SK-N-MC (cell line): Measurements from ENCODE around the gene EID3.
"Not testable (repeated sequence)": the region's sequence is repeated elsewhere in the genome, so short reads cannot be mapped to it uniquely, and the experiment has no call there.

ENCODE experiments used
- DNase-seq: peaks from one replicate; pipeline ENCODE4 v3.0.0-alpha.2; 2011; ENCODE audit warnings: low read depth, low spot score
- H3K27ac ChIP-seq: fragments of 200-600 bp; sonication (generic); 2 replicates; pipeline ENCODE4 v1.5.1; 2016; ENCODE audit warnings: mixed run types
- H3K36me3 ChIP-seq: fragments of 200-600 bp; sonication (generic); 2 replicates; pipeline ENCODE4 v1.6.1; 2017; ENCODE audit warnings: antibody characterized with exemption, low read length, mixed read lengths; ENCODE audit not compliant: insufficient read depth
- H3K4me3 ChIP-seq: fragments of 200-600 bp; sonication (generic); 2 replicates; pipeline ENCODE4 v1.5.1; 2016
- H3K9ac ChIP-seq: fragments of 200-600 bp; sonication (generic); 2 replicates; pipeline ENCODE4 v1.8.0; 2017; ENCODE audit warnings: mixed run types, mixed read lengths; ENCODE audit not compliant: insufficient read length
- H3K9me3 ChIP-seq: fragments of 200-600 bp; sonication (generic); 2 replicates; pipeline ENCODE4 v1.6.1; 2017; ENCODE audit warnings: low read depth, mild to moderate bottlenecking, antibody characterized with exemption, low read length, moderate library complexity, mixed read lengths
- EZH2 ChIP-seq: fragments of 200-600 bp; sonication (generic); IDR thresholded peaks from one replicate; pipeline ENCODE4 v1.6.1; 2017; ENCODE audit warnings: antibody characterized with exemption
- FOXP2 ChIP-seq: optimal IDR thresholded peaks from 2 replicates; pipeline ENCODE3; 2011; ENCODE audit warnings: mild to moderate bottlenecking, moderate library complexity; ENCODE audit not compliant: insufficient read depth; ENCODE audit errors: extremely low read length, control extremely low read depth
- POLR2AphosphoS5 ChIP-seq: IDR thresholded peaks from 2 replicates; pipeline ENCODE4 v1.6.1; 2012; ENCODE audit warnings: mild to moderate bottlenecking, low read depth, low read length, borderline replicate concordance

Gene EID3

DNA sequence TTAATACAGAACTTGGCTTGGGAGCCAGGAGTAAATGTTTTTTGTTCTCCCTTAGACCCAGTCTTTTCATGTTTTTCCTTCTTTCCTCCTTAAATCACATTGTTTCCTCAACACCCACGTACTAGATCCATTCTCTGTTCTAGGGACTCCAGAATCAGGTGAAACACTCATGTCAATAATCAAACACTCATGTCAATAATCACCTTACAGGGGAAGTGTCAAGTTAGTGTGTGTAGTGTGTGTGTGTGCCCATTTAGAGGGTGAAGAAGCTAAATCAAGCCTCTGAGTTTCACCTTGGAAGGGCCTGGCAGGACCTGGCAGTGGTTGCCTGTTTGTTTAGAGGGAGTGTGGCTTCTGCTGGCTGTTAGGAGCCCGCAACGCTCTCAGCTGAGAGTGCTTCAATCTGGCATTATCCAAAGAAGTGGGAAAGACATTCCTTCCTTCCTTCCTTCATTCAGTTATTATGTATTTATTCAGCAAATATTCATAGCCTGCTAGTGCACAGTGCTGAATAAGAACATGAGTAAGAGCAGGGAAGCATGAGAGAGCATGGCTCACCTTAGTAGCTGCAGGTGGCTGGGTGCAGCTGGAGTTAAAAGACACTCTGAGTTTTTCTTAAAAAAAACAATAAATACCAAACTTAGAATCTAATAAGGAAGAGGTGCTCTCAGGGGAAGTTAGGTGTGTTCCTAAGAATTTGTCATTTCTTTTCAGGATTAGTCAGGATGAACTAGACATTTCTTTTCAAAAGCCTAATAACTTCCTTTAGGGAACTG, 17.6 kb upstream of the EID3 start:
- DNase-seq = no peak
- Histone ChIP-seq H3K27ac (peak overlapping the region; percentile 98), H3K9ac (peak overlapping the region; percentile 88), H3K4me3 (peak overlapping the region; percentile 88), H3K36me3 (peaks cover 14% of the 10 kb centered on the region), H3K9me3 (no peaks in the 10 kb centered on the region)
- TF ChIP-seq POLR2AphosphoS5 (no peak), EZH2 (no peak), FOXP2 (no peak)

DNA sequence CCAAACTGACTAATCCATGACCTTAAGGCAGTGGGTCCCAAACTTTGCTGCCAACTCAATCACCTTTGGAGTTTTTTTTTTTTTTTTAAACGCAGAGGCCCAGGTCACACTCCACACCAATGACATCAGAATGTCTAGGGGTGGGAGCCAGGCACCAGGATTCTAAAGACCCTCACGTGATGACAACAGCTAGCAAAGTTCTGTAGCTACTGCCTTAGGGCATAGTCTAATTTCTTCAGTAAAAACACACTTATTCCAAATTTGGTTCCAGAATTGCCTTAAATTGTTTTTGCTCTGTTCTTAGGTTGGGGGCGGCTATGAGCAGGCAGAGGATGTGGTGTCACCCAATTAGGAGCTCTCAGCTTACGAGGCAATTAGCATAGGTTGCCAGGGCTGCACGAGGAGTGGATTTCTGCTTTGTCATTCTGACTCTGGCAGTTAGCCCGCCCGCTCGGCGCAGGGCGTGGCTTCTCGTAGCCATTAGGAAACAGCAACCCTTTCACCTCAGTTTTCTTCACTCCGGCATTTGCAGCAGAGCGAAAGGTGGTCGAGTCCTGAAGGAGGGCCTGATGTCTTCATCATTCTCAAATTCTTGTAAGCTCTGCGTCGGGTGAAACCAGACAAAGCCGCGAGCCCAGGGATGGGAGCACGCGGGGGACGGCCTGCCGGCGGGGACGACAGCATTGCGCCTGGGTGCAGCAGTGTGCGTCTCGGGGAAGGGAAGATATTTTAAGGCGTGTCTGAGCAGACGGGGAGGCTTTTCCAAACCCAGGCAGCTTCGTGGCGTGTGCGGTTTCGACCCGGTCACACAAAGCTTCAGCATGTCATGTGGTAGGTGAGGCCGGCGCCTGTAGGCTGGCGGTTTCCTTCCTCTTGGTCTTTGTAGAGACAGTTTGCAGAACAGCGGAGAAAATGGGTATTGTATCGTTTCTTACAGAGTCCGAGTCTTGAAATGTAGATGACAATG, 16.7 kb upstream of the EID3 start:
- H3K9ac ChIP-seq = peak overlapping the region; percentile 88
- peak overlapping the region; percentile 98 for H3K27ac ChIP-seq
- peaks cover 22% of the 10 kb centered on the region for H3K36me3 ChIP-seq
- TF ChIP-seq FOXP2 = peak; percentile 89
- TF ChIP-seq POLR2AphosphoS5 = peak; percentile 98
- TF ChIP-seq EZH2 = no peak
- peak; percentile 97 for DNase-seq
- no peaks in the 10 kb centered on the region for H3K9me3 ChIP-seq
- H3K4me3 ChIP-seq = peak overlapping the region; percentile 88

DNA sequence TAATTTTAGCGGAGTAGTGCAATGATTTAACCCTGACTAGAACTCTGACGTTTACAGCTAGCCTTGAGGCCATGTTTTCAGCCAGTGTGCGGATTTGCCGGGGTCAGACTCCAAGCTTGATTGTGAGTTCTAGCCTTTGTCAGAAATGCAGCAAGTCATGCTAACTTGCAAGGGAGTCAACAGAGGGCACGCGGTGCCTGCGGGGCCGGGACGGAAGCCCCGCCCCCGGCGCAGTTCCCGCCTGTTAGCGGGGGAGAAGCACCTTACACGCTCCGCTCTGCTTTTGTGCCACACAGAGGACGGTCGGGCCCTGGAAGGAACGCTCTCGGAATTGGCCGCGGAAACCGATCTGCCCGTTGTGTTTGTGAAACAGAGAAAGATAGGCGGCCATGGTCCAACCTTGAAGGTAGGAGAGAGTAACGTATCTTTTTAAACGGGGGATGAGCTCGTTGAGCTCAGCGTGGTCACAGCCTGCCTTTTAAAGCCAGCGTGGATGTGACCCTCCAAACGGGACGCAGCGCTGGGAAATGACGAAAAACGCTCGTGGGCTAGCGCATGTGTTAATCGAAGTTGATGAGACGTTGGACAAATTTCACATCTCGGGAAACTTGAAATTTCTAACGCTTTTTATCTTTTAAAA, 14.8 kb upstream of the EID3 start:
- TF ChIP-seq EZH2 = no peak
- peak; percentile 77 for TF ChIP-seq FOXP2
- TF ChIP-seq POLR2AphosphoS5 = peak; percentile 87
- Histone ChIP-seq H3K4me3 (peak overlapping the region; percentile 88), H3K36me3 (peaks cover 40% of the 10 kb centered on the region), H3K9ac (peak overlapping the region; percentile 88), H3K27ac (peak overlapping the region; percentile 98), H3K9me3 (no peaks in the 10 kb centered on the region)
- DNase-seq = peak; percentile 68

DNA sequence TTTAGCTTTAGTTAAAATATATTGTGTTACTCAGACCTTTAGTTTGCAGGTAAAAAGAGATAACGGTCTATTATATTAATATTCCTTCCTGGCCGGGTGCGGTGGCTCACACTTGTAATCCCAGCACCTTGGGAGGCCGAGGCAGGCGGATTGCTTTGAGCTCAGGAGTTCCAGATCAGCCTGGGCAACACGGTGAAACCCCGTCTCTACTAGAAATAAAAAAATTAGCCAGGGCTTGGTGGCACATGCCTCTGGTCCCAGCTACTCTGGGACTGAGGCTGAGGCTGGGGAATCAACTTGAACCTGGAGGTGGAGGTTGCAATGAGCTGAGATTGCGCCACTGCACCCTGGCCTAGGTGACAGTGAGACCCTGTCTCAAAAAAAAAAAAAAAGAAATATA, 13.2 kb upstream of the EID3 start:
- peak overlapping the region; percentile 88 for H3K4me3 ChIP-seq
- H3K9ac ChIP-seq = peak overlapping the region; percentile 88
- DNase-seq = no peak
- H3K9me3 ChIP-seq = no peaks in the 10 kb centered on the region
- no peak for TF ChIP-seq POLR2AphosphoS5
- no peak for TF ChIP-seq FOXP2
- no peak for TF ChIP-seq EZH2
- H3K36me3 ChIP-seq = peaks cover 53% of the 10 kb centered on the region
- no peak overlapping the region for H3K27ac ChIP-seq

DNA sequence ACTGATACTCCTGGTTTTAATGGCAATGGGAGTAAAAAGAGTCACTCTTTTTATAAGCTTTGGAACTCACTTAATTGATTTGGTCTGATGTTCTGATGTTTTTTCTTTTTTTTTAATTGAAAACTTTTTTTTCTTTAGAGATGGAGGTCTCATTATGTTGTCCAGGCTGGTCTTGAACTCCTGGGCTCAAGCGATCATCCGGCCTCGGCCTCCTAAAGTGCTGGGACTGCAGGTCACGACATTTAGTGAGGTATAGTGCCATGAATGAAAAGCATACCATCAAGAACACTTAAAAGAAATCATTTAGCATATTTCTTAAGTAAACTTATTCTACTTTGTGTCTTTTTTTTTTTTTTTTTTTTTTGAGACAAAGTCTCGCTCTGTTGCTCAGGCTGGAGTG, 12.7 kb upstream of the EID3 start:
- TF ChIP-seq POLR2AphosphoS5 (no peak), FOXP2 (no peak), EZH2 (no peak)
- no peak overlapping the region for H3K4me3 ChIP-seq
- H3K9ac ChIP-seq = no peak overlapping the region
- H3K36me3 ChIP-seq = peaks cover 58% of the 10 kb centered on the region
- no peak overlapping the region for H3K27ac ChIP-seq
- no peaks in the 10 kb centered on the region for H3K9me3 ChIP-seq
- no peak for DNase-seq

DNA sequence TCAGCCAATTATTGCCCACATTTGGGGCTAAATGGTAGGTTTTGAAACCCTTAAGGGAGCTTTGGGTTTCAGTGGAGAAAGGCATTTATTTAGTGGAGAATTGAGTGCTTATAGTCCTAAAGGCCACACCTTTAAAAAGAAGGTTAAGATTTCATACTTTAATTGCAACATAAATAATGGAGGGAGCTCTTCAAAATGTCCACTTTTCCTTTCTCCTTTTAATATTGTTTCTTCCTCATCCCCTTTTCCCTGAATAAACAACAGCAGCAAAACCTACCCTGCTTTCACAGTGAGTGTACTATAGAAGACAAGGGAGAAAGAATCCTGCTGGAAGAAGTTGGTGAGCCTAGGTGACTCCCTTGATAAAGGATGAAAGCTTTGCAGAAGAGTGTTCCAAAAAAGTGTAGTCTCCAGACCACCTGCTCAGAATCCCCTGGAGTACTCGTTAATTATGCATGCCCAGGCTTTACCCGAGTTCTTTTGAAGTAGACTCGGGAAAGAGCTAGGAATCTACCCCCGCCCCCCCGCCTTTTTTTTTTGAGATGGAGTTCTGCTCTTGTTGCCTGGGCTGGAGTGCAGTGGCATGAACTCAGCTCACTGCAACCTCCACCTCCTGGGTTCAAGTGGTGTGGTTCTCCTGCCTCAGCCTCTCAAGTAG, 11.5 kb upstream of the EID3 start:
- H3K9ac ChIP-seq = no peak overlapping the region
- peak; percentile 18 for DNase-seq
- peaks cover 67% of the 10 kb centered on the region for H3K36me3 ChIP-seq
- no peak for TF ChIP-seq POLR2AphosphoS5
- no peak for TF ChIP-seq FOXP2
- no peak for TF ChIP-seq EZH2
- peak overlapping the region; percentile 69; the same call in 1 of the 2 replicates for H3K27ac ChIP-seq
- peak overlapping the region; percentile 2; the same call in 1 of the 2 replicates for H3K4me3 ChIP-seq
- H3K9me3 ChIP-seq = no peaks in the 10 kb centered on the region

DNA sequence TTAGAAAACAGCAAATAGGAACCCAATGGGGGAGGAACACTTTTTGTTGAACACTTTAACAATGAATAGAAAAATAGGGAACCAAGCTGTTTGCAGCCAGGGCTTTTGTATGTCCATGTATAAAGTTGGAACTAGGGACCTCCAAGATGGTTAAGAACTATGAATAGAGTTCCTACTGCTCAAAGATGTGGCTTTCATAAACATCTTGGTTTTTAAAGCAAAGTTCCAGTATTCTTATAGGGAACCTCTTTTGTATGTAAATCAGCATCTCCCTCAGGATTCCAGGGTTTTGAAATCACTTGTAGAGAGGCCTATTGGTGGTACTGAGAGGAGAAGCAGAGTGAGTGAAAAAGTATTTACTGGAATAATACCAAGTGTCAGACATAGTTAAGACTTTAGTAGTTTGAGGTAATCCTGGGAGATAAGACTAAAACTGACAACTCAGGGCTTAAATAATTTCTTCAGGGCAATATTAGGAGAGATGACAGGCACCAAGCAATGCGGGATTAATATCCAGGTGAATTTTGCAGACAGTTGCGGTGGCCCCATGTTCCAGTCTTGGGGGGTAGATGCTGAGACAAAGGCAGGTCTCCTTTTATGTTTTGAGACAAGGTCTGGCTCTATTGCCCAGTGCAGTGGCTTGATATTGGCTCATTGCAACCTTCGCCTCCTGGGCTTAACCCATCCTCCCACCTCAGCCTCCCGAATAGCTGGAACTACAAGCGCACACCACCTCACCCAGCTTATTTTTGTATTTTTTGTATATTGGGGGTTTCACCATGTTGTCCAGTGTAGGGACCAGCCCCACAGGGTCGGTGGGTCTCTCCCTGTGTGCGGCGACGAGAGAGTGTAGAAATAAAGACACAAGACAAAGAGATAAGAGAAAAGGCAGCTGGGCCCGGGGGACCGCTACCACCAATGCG, 10.4 kb upstream of the EID3 start:
- TF ChIP-seq POLR2AphosphoS5 = no peak
- no peak for TF ChIP-seq FOXP2
- TF ChIP-seq EZH2 = no peak
- no peak overlapping the region for H3K4me3 ChIP-seq
- H3K36me3 ChIP-seq = peaks cover 75% of the 10 kb centered on the region
- no peak overlapping the region for H3K27ac ChIP-seq
- no peak overlapping the region for H3K9ac ChIP-seq
- no peak for DNase-seq
- H3K9me3 ChIP-seq = no peaks in the 10 kb centered on the region

DNA sequence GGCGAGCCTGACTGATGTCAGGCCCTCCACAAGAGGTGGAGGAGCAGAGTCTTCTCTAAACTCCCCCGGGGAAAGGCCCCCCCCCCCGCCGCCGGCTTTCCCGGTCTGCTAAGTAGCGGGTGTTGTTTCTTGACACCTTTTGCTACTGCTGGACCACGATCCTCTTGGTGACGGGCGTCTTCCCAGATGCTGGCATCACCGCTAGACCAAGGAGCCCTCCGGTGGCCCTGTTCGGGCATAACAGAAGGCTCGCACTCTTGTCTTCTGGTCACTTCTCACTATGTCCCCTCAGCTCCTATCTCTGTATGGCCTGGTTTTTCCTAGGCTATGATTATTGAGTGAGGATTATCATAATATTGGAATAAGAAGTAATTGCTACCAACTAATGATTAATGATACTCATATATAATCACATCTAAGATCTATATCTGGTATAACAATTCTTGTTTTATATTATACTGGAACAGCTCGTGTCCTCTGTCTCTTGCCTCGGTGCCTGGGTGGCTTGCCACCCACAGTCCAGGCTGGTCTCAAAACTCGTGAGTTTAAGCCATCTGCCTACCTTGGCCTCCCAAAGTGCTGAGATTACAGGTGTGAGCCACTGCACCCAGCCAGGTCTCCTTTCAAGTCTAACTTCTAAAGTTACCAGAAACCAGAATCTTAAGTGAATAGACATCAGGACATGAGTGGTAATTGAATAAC, 9.2 kb upstream of the EID3 start:
- not testable (repeated sequence) for H3K27ac ChIP-seq, H3K9me3 ChIP-seq, H3K4me3 ChIP-seq, H3K9ac ChIP-seq, DNase-seq
- H3K36me3 ChIP-seq = peaks cover 80% of the 10 kb centered on the region
